ENCODE results near the gene GATA3.

- TF ChIP-seq POLR2A (IDR thresholded peaks at IDR 0.05) (no peak), CTCF (IDR thresholded peaks at IDR 0.05 in 4 of 5, conservative IDR thresholded peaks at IDR 0.05 in 1 of 5) (no peak)
These were observed 21.1 kb downstream of the GATA3 start for GRCh38 chr10:8075282-8076260.

All from gastrocnemius medialis (tissue), 4 donors.